GM23338 (cell line): ENCODE results near the gene KDM1A.

Experiments used
- CREB1 ChIP-seq: fragments of 250-450 bp; sonication (Bioruptor Pico); IDR thresholded peaks from 2 replicates; pipeline ENCODE4 v1.5.0; 2020; ENCODE audit warnings: low read depth, mild to moderate bottlenecking, moderate library complexity
- CTCF ChIP-seq, 2 experiments: fragments of 200-600 bp in 1 of 2; sonication (generic) in 1 of 2; conservative IDR thresholded peaks; 2 replicates each; pipeline versions ENCODE4 v1.5.1 to v1.6.1; 2016 to 2017; ENCODE audit warnings: antibody characterized with exemption in 2 of 2, low read depth in 2 of 2, mild to moderate bottlenecking in 2 of 2, moderate library complexity in 1 of 2
- ETS1 ChIP-seq: IDR thresholded peaks from 2 replicates; pipeline ENCODE4 v1.6.1; 2016; ENCODE audit warnings: antibody characterized with exemption
- EZH2 ChIP-seq: fragments of 200-600 bp; sonication (generic); IDR thresholded peaks from one replicate; pipeline ENCODE4 v1.8.0; 2017; ENCODE audit warnings: antibody characterized with exemption, mild to moderate bottlenecking, low read depth; ENCODE audit not compliant: unreplicated experiment
- EZH2phosphoT487 ChIP-seq: fragments of 200-600 bp; sonication (generic); IDR thresholded peaks from one replicate; pipeline ENCODE4 v1.8.1; 2018; ENCODE audit warnings: antibody characterized with exemption; ENCODE audit not compliant: unreplicated experiment
- JUNB ChIP-seq: IDR thresholded peaks from one replicate; pipeline ENCODE4 v1.6.1; 2016; ENCODE audit warnings: antibody characterized with exemption; ENCODE audit not compliant: unreplicated experiment
- NANOG ChIP-seq: IDR thresholded peaks from 2 replicates; pipeline ENCODE4 v1.6.1; 2016; ENCODE audit warnings: antibody characterized with exemption, borderline replicate concordance
- POLR2AphosphoS5 ChIP-seq: IDR thresholded peaks from 2 replicates; pipeline ENCODE4 v1.6.1; 2016; ENCODE audit warnings: antibody characterized with exemption, low read depth
- REST ChIP-seq: IDR thresholded peaks from one replicate; pipeline ENCODE4 v1.6.1; 2018; ENCODE audit warnings: antibody characterized with exemption; ENCODE audit not compliant: unreplicated experiment
- STAT1 ChIP-seq: IDR thresholded peaks from one replicate; pipeline ENCODE4 v1.6.1; 2016; ENCODE audit warnings: antibody characterized with exemption; ENCODE audit not compliant: unreplicated experiment
- ZNF114 ChIP-seq: fragments of 250-450 bp; sonication (Bioruptor Pico); IDR thresholded peaks from 2 replicates; pipeline ENCODE4 v1.5.0; 2020; ENCODE audit warnings: mild to moderate bottlenecking, moderate library complexity
- TF ChIP-seq, protein P1 (sequence below): fragments of 250-450 bp; sonication (Bioruptor Pico); IDR thresholded peaks from 2 replicates; pipeline ENCODE4 v1.5.0; 2020; ENCODE audit warnings: mild to moderate bottlenecking, moderate library complexity

GRCh38 chr1:23074012-23074411, 54.7 kb downstream of the KDM1A start:
- TF ChIP-seq STAT1 (no peak), CTCF (conservative IDR thresholded peaks at IDR 0.05; ENCODE audit: low read depth in 2 of 2) (no peak), REST (no peak), EZH2 (no peak), POLR2AphosphoS5 (no peak), CREB1 (no peak), EZH2phosphoT487 (no peak), ETS1 (no peak), NANOG (no peak), JUNB (no peak), ZNF114 (CRISPR knock-in tag) (no peak)
- TF ChIP-seq, protein P1, sequence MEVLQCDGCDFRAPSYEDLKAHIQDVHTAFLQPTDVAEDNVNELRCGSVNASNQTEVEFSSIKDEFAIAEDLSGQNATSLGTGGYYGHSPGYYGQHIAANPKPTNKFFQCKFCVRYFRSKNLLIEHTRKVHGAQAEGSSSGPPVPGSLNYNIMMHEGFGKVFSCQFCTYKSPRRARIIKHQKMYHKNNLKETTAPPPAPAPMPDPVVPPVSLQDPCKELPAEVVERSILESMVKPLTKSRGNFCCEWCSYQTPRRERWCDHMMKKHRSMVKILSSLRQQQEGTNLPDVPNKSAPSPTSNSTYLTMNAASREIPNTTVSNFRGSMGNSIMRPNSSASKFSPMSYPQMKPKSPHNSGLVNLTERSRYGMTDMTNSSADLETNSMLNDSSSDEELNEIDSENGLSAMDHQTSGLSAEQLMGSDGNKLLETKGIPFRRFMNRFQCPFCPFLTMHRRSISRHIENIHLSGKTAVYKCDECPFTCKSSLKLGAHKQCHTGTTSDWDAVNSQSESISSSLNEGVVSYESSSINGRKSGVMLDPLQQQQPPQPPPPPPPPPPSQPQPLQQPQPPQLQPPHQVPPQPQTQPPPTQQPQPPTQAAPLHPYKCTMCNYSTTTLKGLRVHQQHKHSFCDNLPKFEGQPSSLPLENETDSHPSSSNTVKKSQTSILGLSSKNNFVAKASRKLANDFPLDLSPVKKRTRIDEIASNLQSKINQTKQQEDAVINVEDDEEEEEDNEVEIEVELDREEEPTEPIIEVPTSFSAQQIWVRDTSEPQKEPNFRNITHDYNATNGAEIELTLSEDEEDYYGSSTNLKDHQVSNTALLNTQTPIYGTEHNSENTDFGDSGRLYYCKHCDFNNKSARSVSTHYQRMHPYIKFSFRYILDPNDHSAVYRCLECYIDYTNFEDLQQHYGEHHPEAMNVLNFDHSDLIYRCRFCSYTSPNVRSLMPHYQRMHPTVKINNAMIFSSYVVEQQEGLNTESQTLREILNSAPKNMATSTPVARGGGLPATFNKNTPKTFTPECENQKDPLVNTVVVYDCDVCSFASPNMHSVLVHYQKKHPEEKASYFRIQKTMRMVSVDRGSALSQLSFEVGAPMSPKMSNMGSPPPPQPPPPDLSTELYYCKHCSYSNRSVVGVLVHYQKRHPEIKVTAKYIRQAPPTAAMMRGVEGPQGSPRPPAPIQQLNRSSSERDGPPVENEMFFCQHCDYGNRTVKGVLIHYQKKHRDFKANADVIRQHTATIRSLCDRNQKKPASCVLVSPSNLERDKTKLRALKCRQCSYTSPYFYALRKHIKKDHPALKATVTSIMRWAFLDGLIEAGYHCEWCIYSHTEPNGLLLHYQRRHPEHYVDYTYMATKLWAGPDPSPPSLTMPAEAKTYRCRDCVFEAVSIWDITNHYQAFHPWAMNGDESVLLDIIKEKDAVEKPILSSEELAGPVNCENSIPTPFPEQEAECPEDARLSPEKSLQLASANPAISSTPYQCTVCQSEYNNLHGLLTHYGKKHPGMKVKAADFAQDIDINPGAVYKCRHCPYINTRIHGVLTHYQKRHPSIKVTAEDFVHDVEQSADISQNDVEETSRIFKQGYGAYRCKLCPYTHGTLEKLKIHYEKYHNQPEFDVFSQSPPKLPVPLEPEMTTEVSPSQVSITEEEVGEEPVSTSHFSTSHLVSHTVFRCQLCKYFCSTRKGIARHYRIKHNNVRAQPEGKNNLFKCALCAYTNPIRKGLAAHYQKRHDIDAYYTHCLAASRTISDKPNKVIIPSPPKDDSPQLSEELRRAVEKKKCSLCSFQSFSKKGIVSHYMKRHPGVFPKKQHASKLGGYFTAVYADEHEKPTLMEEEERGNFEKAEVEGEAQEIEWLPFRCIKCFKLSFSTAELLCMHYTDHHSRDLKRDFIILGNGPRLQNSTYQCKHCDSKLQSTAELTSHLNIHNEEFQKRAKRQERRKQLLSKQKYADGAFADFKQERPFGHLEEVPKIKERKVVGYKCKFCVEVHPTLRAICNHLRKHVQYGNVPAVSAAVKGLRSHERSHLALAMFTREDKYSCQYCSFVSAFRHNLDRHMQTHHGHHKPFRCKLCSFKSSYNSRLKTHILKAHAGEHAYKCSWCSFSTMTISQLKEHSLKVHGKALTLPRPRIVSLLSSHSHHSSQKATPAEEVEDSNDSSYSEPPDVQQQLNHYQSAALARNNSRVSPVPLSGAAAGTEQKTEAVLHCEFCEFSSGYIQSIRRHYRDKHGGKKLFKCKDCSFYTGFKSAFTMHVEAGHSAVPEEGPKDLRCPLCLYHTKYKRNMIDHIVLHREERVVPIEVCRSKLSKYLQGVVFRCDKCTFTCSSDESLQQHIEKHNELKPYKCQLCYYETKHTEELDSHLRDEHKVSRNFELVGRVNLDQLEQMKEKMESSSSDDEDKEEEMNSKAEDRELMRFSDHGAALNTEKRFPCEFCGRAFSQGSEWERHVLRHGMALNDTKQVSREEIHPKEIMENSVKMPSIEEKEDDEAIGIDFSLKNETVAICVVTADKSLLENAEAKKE (CRISPR knock-in tag), result no peak
